MCF 10A (cell line): ENCODE results near the gene PTPRK. TPM values are rescaled to one million over a fixed set of nuclear protein-coding genes. Genes with fewer than 3 reads are reported as not detected.

Experiments
- BruUV-seq: library from RNA; stranded (reverse); fragments of 400-500 nt; replicated peaks from 2 replicates; lab custom pipeline; 2021; lab: Mats Ljungman, UMichigan
- CTCF ChIA-PET: fragments of 300-600 bp; sonication (Branson Sonifier 250); formaldehyde crosslinking; extraction: SDS; loops from one replicate; lab custom pipeline; 2021; ENCODE audit warnings: antibody characterized with exemption, inconsistent platforms; lab: Yijun Ruan, JAX
- POLR2A ChIA-PET: fragments of 300-600, 350-650 bp; sonication (Branson Sonifier 250); formaldehyde crosslinking; extraction: SDS; loops from one replicate; lab custom pipeline; 2020; ENCODE audit warnings: antibody characterized with exemption, inconsistent platforms; lab: Yijun Ruan, JAX
- DNase-seq: peaks from one replicate; pipeline ENCODE4 v3.0.0-alpha.2; 2018; ENCODE audit not compliant: unreplicated experiment
- H3K27ac Mint-ChIP-seq: one replicate; pipeline ENCODE4 v1.8.0; 2022; ENCODE audit warnings: mild to moderate bottlenecking, low read depth, mixed read lengths; ENCODE audit not compliant: unreplicated experiment
- H3K27me3 Mint-ChIP-seq: one replicate; pipeline ENCODE4 v1.8.0; 2022; ENCODE audit warnings: mixed read lengths; ENCODE audit not compliant: insufficient read depth, unreplicated experiment
- H3K36me3 Mint-ChIP-seq: one replicate; pipeline ENCODE4 v1.8.0; 2022; ENCODE audit warnings: mild to moderate bottlenecking, moderate library complexity, mixed read lengths; ENCODE audit not compliant: insufficient read depth, unreplicated experiment
- H3K4me1 Mint-ChIP-seq: one replicate; pipeline ENCODE4 v1.8.0; 2022; ENCODE audit warnings: mixed read lengths; ENCODE audit not compliant: insufficient read depth, unreplicated experiment
- H3K4me3 Mint-ChIP-seq: one replicate; pipeline ENCODE4 v1.8.0; 2022; ENCODE audit warnings: mild to moderate bottlenecking, moderate library complexity, mixed read lengths; ENCODE audit not compliant: unreplicated experiment
- H3K9me3 Mint-ChIP-seq: one replicate; pipeline ENCODE4 v1.8.0; 2022; ENCODE audit warnings: mixed read lengths; ENCODE audit not compliant: unreplicated experiment
- CTCF ChIP-seq: fragments of 200-600 bp; IDR thresholded peaks from one replicate; pipeline ENCODE4 v1.8.0; 2022; ENCODE audit warnings: antibody characterized with exemption, mild to moderate bottlenecking; ENCODE audit not compliant: unreplicated experiment
- intact Hi-C: fragments of 100-400 bp; cut with micrococcal nuclease; formaldehyde crosslinking; loops from 2 replicates; pipeline ENCODE4 v1.14.1; 2022
- total RNA-seq: library from RNA; stranded (reverse); gene quantifications from 2 replicates; pipeline ENCODE4 v1.2.3, GENCODE V29; 2022

Gene PTPRK
- total RNA-seq, 1 experiment from 2014 or later = 50.2 TPM

GRCh38 chr6:128388380-128388779, 132.0 kb downstream of the PTPRK start:
- intact Hi-C loops = no loop called here
- no peak for TF ChIP-seq CTCF
- no TSS peak for BruUV-seq
- CTCF ChIA-PET = interaction anchor here (0.7 kb wide), 1 partner anchor 194 kb away, joined by 3 read pairs; no protein-coding TSS in a partner anchor
- Mint-ChIP-seq H3K27me3 (no peaks in the 10 kb centered on the region), H3K36me3 (peaks cover 5% of the 10 kb centered on the region), H3K27ac (no peak overlapping the region), H3K4me3 (no peak overlapping the region), H3K9me3 (no peaks in the 10 kb centered on the region), H3K4me1 (no peaks in the 10 kb centered on the region)
- POLR2A ChIA-PET = no interaction called here
- no peak for DNase-seq

DNA sequence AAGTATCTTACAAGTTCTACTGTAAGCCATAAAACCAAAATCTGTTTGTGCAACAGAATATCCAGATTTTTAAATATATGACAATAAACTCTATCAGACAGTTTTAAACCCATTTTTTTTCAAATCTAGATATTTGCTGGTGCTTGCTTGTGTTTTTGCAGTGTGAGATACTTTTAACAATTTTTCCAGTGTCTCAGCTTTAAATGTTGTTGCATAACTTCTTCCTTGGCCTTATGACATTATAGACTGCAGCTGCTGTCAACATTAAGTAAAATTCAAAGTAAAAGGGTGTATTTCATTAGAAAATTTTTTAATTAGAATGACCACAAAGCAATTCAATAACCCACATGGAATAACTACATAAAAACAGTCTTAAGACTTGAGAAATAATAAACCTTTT, 139.5 kb downstream of the PTPRK start:
- Mint-ChIP-seq H3K4me3 (no peak overlapping the region), H3K27me3 (no peaks in the 10 kb centered on the region), H3K4me1 (no peaks in the 10 kb centered on the region), H3K36me3 (peaks cover 6% of the 10 kb centered on the region), H3K27ac (no peak overlapping the region), H3K9me3 (peaks cover 7% of the 10 kb centered on the region)
- no TSS peak for BruUV-seq
- ChIA-PET POLR2A (no interaction called here), CTCF (no interaction called here)
- intact Hi-C loops = no loop called here
- TF ChIP-seq CTCF = no peak
- no peak for DNase-seq

DNA sequence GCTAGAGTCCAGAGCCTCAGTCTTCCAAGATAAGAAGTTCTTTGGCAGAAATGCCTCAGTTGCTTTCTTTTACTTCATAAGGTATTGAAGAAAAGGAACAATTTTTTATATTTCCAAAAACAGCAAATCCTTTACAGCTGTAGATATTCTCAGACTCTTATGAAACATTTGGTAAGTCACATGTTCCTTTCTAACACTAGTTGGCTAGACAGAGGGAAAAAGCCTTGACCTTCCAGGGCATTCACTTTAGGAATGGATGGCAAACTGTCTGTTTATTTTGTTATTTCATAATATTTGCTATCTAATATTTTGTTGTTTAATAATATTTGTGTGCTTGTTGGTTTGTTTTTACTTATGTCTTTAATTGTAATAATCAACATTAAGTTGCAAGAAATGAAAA, 140.8 kb downstream of the PTPRK start:
- CTCF ChIA-PET = interaction anchor here (0.6 kb wide), 1 partner anchor 177 kb away, joined by 4 read pairs; no protein-coding TSS in a partner anchor
- POLR2A ChIA-PET = interaction anchor here (2.0 kb wide), 1 partner anchor 9 kb away, joined by 6 read pairs; no protein-coding TSS in a partner anchor
- DNase-seq = no peak
- no peak overlapping the region for H3K27ac Mint-ChIP-seq
- H3K27me3 Mint-ChIP-seq = no peaks in the 10 kb centered on the region
- peaks cover 13% of the 10 kb centered on the region for H3K9me3 Mint-ChIP-seq
- BruUV-seq = no TSS peak
- no peak for TF ChIP-seq CTCF
- H3K4me1 Mint-ChIP-seq = no peaks in the 10 kb centered on the region
- peaks cover 6% of the 10 kb centered on the region for H3K36me3 Mint-ChIP-seq
- intact Hi-C loops = no loop called here
- H3K4me3 Mint-ChIP-seq = no peak overlapping the region

DNA sequence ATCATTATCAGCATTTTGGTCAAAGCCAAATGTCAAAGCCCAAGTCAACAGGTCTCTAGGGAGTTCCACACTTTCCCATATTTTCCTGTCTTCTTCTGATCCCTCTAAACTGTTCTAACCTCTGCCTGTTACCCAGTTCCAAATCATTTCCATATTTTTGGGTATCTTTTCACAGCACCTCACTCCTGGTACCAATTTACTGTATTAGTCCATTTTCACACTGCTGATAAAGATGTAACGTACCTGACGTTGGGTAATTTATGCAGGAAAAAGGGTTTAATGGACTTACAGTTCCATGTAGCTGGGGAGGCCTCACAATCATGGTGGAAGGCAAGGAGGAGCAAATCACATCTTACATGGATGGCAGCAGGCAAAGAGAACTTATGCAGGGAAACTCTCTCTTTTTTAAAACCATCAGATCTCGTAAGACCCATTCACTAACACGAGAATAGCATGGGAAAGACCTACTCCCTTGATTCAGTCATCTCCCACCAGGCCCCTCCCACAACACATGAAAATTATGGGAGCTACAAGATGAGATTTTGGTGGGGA, 143.4 kb downstream of the PTPRK start:
- BruUV-seq = no TSS peak
- Mint-ChIP-seq H3K36me3 (no peaks in the 10 kb centered on the region), H3K4me1 (no peaks in the 10 kb centered on the region), H3K27me3 (no peaks in the 10 kb centered on the region), H3K27ac (no peak overlapping the region), H3K9me3 (peaks cover 14% of the 10 kb centered on the region), H3K4me3 (no peak overlapping the region)
- POLR2A ChIA-PET = no interaction called here
- CTCF ChIA-PET = interaction anchor here (0.8 kb wide), 1 partner anchor 14 kb away, joined by 3 read pairs; no protein-coding TSS in a partner anchor
- intact Hi-C loops = no loop called here
- TF ChIP-seq CTCF = no peak
- no peak for DNase-seq
